Calu3 (cell line): ENCODE measurements around the gene GABPB1. TPM values are rescaled to one million over a fixed set of nuclear protein-coding genes. Genes with fewer than 3 reads are reported as not detected.

Source experiments
- BruUV-seq: library from RNA; stranded (reverse); fragments of 400-500 nt; replicated peaks from 2 replicates; lab custom pipeline; 2021; lab: Mats Ljungman, UMichigan
- CTCF ChIA-PET: fragments of 300-600 bp; sonication (Branson Sonifier 250); formaldehyde crosslinking; loops from one replicate; lab custom pipeline; 2022; ENCODE audit warnings: antibody characterized with exemption; lab: Charles Lee
- DNase-seq: peaks from one replicate; pipeline ENCODE4 v3.0.0; 2022
- H3K27ac Mint-ChIP-seq: one replicate; pipeline ENCODE4 v1.8.0; 2022; ENCODE audit warnings: mixed read lengths; ENCODE audit not compliant: unreplicated experiment
- H3K27me3 Mint-ChIP-seq: one replicate; pipeline ENCODE4 v1.8.0; 2022; ENCODE audit warnings: mixed read lengths; ENCODE audit not compliant: unreplicated experiment
- H3K36me3 Mint-ChIP-seq: one replicate; pipeline ENCODE4 v1.8.0; 2022; ENCODE audit warnings: mild to moderate bottlenecking, moderate library complexity, mixed read lengths; ENCODE audit not compliant: insufficient read depth, unreplicated experiment
- H3K4me1 Mint-ChIP-seq: one replicate; pipeline ENCODE4 v1.8.0; 2022; ENCODE audit warnings: mild to moderate bottlenecking, low read depth, mixed read lengths; ENCODE audit not compliant: unreplicated experiment
- H3K4me3 Mint-ChIP-seq: one replicate; pipeline ENCODE4 v1.8.0; 2022; ENCODE audit warnings: mild to moderate bottlenecking, low read depth, moderate library complexity, mixed read lengths; ENCODE audit not compliant: unreplicated experiment
- H3K9me3 Mint-ChIP-seq: one replicate; pipeline ENCODE4 v1.8.0; 2022; ENCODE audit warnings: low read depth, mixed read lengths; ENCODE audit not compliant: unreplicated experiment
- intact Hi-C: fragments of 100-400 bp; cut with micrococcal nuclease; formaldehyde crosslinking; loops from one replicate; pipeline ENCODE4 v1.10.0; 2022; ENCODE audit not compliant: unreplicated experiment
- total RNA-seq: library from RNA; stranded (reverse); gene quantifications from 2 replicates; pipeline ENCODE4 v1.2.3, GENCODE V29; 2022
- TF ChIP-seq, protein P1 (sequence below): fragments of 200-600 bp; IDR thresholded peaks from one replicate; pipeline ENCODE4 v1.8.0; 2022; ENCODE audit warnings: antibody characterized with exemption; ENCODE audit not compliant: unreplicated experiment

Gene GABPB1
- total RNA-seq, 1 experiment from 2014 or later = 33.0 TPM

DNA sequence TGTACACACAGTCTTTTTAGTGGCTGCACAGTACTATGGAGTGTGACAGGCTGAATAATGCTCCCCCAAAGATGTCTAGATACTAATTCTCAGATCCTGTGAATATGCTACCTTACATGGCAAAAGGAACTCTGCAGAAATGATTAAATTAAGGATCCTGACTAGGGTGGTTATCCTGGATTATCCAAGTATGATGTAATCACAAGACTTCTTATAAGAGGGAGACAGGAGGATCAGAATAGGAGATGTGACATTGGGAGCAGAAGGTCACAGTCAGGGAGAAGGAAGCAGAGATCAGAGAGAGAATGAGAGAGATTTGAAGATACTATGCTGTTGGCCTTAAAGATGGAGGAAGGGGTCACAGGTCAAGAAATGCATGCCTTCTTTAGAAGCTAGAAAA, 34.5 kb downstream of the GABPB1 start:
- DNase-seq = no peak
- Mint-ChIP-seq H3K27me3 (no peaks in the 10 kb centered on the region), H3K27ac (no peak overlapping the region), H3K4me1 (peaks cover 9% of the 10 kb centered on the region), H3K9me3 (no peaks in the 10 kb centered on the region), H3K36me3 (no peaks in the 10 kb centered on the region), H3K4me3 (no peak overlapping the region)
- intact Hi-C loops = no loop called here
- BruUV-seq = no TSS peak
- CTCF ChIA-PET = no interaction called here
- TF ChIP-seq, protein P1, sequence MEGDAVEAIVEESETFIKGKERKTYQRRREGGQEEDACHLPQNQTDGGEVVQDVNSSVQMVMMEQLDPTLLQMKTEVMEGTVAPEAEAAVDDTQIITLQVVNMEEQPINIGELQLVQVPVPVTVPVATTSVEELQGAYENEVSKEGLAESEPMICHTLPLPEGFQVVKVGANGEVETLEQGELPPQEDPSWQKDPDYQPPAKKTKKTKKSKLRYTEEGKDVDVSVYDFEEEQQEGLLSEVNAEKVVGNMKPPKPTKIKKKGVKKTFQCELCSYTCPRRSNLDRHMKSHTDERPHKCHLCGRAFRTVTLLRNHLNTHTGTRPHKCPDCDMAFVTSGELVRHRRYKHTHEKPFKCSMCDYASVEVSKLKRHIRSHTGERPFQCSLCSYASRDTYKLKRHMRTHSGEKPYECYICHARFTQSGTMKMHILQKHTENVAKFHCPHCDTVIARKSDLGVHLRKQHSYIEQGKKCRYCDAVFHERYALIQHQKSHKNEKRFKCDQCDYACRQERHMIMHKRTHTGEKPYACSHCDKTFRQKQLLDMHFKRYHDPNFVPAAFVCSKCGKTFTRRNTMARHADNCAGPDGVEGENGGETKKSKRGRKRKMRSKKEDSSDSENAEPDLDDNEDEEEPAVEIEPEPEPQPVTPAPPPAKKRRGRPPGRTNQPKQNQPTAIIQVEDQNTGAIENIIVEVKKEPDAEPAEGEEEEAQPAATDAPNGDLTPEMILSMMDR = no peak

DNA sequence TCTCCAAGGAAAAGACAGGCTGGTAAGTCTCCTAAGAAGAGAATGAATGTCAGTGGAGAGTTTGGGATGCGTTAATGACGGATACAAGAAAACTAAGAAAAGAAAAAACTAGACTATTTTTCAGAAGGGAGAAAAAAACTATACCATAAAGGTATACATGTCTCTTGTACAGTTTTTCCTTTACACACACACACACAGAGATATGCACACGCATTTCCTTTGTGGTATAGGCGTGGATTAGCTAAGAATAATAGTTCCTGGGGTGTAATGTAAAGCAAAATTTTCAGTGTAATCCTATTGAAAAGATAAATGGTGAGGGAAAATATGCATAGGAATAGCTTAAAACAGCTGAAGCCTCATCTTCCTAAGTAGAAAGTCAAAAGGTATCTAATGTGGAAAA, 36.3 kb downstream of the GABPB1 start:
- Mint-ChIP-seq H3K27me3 (no peaks in the 10 kb centered on the region), H3K27ac (no peak overlapping the region), H3K4me3 (no peak overlapping the region), H3K36me3 (no peaks in the 10 kb centered on the region), H3K4me1 (peaks cover 9% of the 10 kb centered on the region), H3K9me3 (no peaks in the 10 kb centered on the region)
- intact Hi-C loops = loop anchor here (10.0 kb wide), 2 partner anchors 134 to 294 kb away; partner anchors contain the start of gene SLC27A2
- TF ChIP-seq, protein P1 = no peak
- no peak for DNase-seq
- CTCF ChIA-PET = interaction anchor here (0.6 kb wide), 1 partner anchor 11 kb away, joined by 3 read pairs; no protein-coding TSS in a partner anchor
- no TSS peak for BruUV-seq

DNA sequence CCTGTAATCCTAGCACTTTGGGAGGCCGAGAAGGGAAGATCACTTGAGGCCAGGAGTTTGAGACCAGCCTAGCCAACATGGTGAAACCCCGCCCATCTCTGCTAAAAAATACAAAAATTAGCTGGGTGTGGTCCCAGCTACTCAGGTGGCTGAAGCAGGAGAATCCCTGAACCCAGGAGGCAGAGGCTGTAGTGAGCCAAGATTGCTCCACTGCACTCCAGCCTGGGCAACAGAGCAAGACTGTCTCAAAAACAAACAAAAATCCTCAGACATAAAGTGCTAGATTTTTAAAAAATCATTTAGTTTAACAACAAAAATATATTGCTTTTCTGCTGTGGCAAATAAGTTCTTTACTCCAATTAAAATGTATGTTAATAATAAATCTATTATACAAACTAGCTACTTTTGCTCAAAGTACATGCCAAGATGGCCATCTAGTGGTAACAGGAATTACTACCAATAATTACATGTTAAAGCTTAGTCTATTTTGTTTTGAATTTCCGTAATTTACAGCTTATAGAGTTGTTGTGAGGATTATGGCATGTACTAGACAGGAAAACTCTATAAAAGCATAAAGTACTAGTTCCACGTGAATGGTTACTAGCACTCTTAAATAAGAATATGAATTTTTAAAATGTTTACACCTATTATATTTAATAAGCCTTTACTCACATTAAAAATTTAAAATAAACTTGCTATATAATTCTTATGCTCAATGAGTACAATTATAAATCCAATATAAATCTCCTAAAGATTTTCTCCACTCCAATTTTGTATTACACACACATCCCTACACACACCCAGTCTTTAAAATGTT, 39.0 kb downstream of the GABPB1 start:
- intact Hi-C loops = loop anchor here (1.0 to 10.0 kb wide), 4 partner anchors 75 to 291 kb away; partner anchors contain the start of gene SLC27A2
- DNase-seq = peak; percentile 5
- H3K9me3 Mint-ChIP-seq = no peaks in the 10 kb centered on the region
- CTCF ChIA-PET = interaction anchor here (0.6 to 1.6 kb wide), 10 partner anchors 11 to 1096 kb away, joined by 3 to 20 read pairs (median 4); partner anchors contain the start of gene SLC27A2
- H3K27ac Mint-ChIP-seq = no peak overlapping the region
- peaks cover 9% of the 10 kb centered on the region for H3K4me1 Mint-ChIP-seq
- H3K27me3 Mint-ChIP-seq = no peaks in the 10 kb centered on the region
- H3K4me3 Mint-ChIP-seq = no peak overlapping the region
- TF ChIP-seq, protein P1 = no peak
- no TSS peak for BruUV-seq
- no peaks in the 10 kb centered on the region for H3K36me3 Mint-ChIP-seq

DNA sequence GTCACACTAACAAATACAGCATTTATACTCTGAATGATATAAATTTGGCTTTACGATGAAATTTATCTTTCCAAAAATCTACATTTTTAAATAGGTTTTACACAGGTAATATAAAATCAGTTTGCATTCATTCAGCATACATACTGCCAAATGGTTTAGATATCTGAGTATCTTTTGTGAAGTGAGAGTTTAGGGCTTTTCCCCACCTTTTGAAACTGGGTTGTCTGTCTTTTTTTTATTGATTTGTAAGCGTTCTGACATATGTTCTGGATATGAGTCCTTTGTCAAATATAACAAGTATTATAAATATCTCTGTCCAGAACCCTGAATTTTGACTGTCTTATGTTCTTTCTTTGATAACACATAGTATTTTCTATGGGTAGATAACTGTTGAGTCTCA, 42.4 kb downstream of the GABPB1 start:
- no peaks in the 10 kb centered on the region for H3K36me3 Mint-ChIP-seq
- CTCF ChIA-PET = interaction anchor here (0.6 kb wide), 1 partner anchor 143 kb away, joined by 3 read pairs; no protein-coding TSS in a partner anchor

More for the DNA sequence above, 42.4 kb downstream of the GABPB1 start:
- no TSS peak for BruUV-seq
- peaks cover 9% of the 10 kb centered on the region for H3K4me1 Mint-ChIP-seq
- H3K27me3 Mint-ChIP-seq = no peaks in the 10 kb centered on the region
- TF ChIP-seq, protein P1 = no peak
- DNase-seq = no peak
- H3K9me3 Mint-ChIP-seq = no peaks in the 10 kb centered on the region
- no peak overlapping the region for H3K27ac Mint-ChIP-seq
- no peak overlapping the region for H3K4me3 Mint-ChIP-seq
- intact Hi-C loops = loop anchor here (10.0 kb wide), 2 partner anchors 128 to 288 kb away; partner anchors contain the start of gene SLC27A2
